Hepatocyte (in vitro differentiated cells): ENCODE measurements around the gene RABGAP1L.

Experiments
- CTCF ChIP-seq: fragments of 200-600 bp; sonication (generic); IDR thresholded peaks from 2 replicates; pipeline ENCODE4 v1.5.1; 2016; ENCODE audit warnings: antibody characterized with exemption, mild to moderate bottlenecking; ENCODE audit not compliant: poor library complexity
- EZH2 ChIP-seq: fragments of 200-600 bp; sonication (generic); IDR thresholded peaks from 2 replicates; pipeline ENCODE4 v1.6.1; 2016; ENCODE audit warnings: antibody characterized with exemption, mild to moderate bottlenecking, borderline replicate concordance
- EZH2phosphoT487 ChIP-seq: fragments of 200-600 bp; sonication (generic); IDR thresholded peaks from one replicate; pipeline ENCODE4 v1.6.1; 2018; ENCODE audit warnings: antibody characterized with exemption, mild to moderate bottlenecking, low read depth, moderate library complexity; ENCODE audit not compliant: unreplicated experiment, severe bottlenecking

GRCh38 chr1:174273776-174274175 lies 114.5 kb downstream of the RABGAP1L start:
- TF ChIP-seq CTCF = no peak
- no peak for TF ChIP-seq EZH2phosphoT487
- TF ChIP-seq EZH2 = no peak
